H4 (cell line): ENCODE measurements around the gene GATAD1. TPM values are rescaled to one million over a fixed set of nuclear protein-coding genes. Genes with fewer than 3 reads are reported as not detected.
"Not testable (repeated sequence)": the region's sequence is repeated elsewhere in the genome, so short reads cannot be mapped to it uniquely, and the experiment has no call there.

Experiments
- DNase-seq: peaks from one replicate; pipeline ENCODE4 v3.0.0-alpha.2; 2015; ENCODE audit warnings: low spot score
- total RNA-seq: library from RNA; depleted of rRNA; stranded (reverse); fragments of >200 nt; shearing (Covaris generic); gene quantifications from 2 replicates; pipeline ENCODE4 v1.2.3, GENCODE V29; 2014; rRNA removed

GATAD1 gene
- total RNA-seq, 1 experiment from 2014 or later: 25.9 TPM

DNA sequence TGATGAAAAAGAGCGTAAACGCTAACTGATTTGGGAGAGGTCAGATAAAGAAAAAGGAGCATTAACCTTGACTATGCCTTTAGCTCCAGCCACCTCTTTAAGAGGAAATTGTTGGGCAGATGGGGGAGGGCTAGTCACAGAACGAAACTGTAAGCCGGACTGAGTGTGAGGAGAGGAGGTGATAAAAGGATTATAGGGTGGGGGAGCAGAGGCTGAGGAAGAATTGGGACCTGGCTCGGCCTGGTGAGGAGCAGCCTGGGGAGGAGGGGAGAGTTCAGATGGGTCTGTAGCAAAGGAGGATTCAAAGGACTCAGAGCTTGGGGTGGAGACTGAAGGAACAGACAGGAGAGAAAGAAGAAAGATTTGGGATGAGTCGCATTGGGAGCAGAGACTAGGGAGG, 36.3 kb downstream of the GATAD1 start:
- not testable (repeated sequence) for DNase-seq

DNA sequence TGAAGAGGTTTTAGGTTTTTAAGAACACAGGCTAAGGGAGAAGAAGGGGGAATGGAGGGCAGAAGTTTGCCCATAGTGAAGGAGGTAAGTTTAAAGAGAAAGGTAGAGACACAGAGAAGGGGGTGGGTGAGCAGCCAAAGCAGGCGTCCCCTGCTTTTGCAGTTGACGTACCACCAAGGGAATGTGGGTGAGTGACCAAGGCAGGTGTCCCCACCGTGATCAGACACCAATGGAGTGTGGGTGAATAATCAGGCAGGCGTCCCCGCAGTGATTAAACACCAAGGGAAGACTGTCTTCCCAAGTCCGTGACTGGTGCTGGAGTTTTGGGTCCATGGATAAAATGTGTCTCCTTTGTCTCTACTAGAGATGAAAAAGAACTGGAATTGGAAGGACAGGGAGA, 36.9 kb downstream of the GATAD1 start:
- not testable (repeated sequence) for DNase-seq

GRCh38 chr7:92485267-92485892, 38.1 kb downstream of the GATAD1 start:
- no peak for DNase-seq

- no peak for DNase-seq
Measured at GRCh38 chr7:92485974-92486373, 38.7 kb downstream of the GATAD1 start.

DNA sequence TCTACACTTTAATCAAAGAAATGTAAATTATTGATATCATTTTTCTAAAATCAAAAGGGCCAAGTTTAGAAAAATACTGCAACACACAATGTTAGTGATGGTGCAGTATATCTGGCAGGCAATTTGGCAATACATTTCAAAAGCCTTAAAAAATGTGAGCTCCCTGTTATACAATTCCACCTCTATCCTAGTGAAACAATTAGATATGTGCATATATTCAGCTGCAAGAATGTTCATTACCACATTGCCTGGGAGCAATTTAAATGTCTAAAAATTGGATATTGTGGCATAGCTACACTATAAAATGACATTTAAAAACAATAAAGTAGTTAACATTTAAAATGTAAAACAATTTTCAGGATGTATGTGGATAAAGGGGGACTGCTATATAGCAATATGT, 40.5 kb downstream of the GATAD1 start:
- no peak for DNase-seq

DNA sequence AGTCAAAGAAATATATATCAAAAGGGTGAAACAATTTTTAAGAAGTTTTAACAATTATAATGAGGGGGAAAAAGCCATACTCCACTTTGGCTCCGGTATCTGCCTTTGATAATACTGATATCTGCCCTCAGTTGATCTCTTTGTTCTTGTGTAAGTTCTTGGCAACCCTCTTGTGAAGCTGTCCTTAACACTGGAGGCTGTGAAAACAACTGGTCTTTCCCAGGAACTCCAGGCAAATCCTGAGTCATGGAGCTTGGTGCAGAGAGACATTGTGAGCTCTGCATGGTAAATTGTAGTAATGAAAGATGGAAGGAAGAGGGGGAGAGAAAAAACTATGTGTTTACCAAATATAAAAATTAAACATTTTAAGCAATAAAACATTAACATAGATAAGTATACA, 42.4 kb downstream of the GATAD1 start:
- no peak for DNase-seq

DNA sequence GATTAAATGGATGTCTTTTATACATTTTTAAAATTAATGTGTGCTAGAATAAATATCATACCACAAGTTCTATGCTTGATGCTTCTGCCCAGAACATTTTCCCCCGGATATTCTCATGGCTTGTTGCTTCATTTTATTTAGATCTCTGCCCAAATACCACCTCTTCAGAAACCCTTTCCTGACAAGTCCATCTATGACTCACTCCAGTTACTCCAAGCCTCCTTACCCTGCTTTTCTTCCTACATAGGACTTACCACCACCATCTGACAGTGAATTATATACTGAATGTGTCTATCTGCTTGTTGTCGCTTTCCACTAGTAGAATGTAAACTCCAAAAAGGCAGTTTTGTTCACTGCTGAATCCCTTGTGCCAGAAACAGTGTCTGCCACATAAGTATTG, 49.6 kb downstream of the GATAD1 start:
- no peak for DNase-seq

DNA sequence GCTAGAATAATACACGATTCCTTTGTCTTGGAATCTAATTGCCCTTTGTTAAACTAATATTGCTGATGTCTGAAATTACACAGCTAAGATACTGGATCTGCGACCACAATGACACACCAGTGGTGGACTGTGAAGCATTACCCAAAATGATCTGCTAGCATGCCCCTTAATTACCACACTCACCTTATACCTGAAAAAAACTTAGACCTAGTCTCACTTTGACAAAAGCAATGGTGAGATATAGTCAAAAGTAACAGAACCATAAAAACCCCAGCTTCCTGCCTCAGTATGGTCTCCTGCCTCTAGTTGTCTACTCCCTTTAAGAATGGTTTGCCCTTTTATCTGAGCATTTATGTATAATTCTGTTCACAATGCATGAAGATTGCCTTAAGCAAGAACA, 51.3 kb downstream of the GATAD1 start:
- no peak for DNase-seq

- DNase-seq: no peak
Measured at GRCh38 chr7:92503767-92504166, 56.5 kb downstream of the GATAD1 start.

GRCh38 chr7:92504563-92504962, 57.3 kb downstream of the GATAD1 start:
- DNase-seq: no peak

GRCh38 chr7:92506363-92506762, 59.1 kb downstream of the GATAD1 start:
- no peak for DNase-seq

- DNase-seq: no peak
Measured at GRCh38 chr7:92508946-92509345, 61.7 kb downstream of the GATAD1 start.

Other genes with a start within 250 kb of the GATAD1 start
- 29.5 and 38.1 TPM in 2 replicates for gene KRIT1, start 201.6 kb upstream of the GATAD1 start, total RNA-seq
- 31.9 and 39.2 TPM in 2 replicates for gene ANKIB1, start 201.5 kb upstream of the GATAD1 start, total RNA-seq
- gene ERVW-1, start 30.5 kb downstream of the GATAD1 start, total RNA-seq: not detected in 2 replicates
- gene PEX1, start 81.0 kb downstream of the GATAD1 start, total RNA-seq: 10.6 and 11.1 TPM in 2 replicates
- gene RBM48, start 81.3 kb downstream of the GATAD1 start, total RNA-seq: 9.7 and 13.1 TPM in 2 replicates
- 18.9 and 23.9 TPM in 2 replicates for gene FAM133B, start 142.9 kb downstream of the GATAD1 start, total RNA-seq